NK-92 (cell line): ENCODE measurements around the gene VANGL1.

ENCODE experiments used
- DNase-seq: peaks from one replicate; lab custom pipeline; 2025; ENCODE audit not compliant: unreplicated experiment; lab: John Stamatoyannopoulos, UW

Gene VANGL1

GRCh38 chr1:115701090-115701489 lies 59.3 kb downstream of the VANGL1 start:
- DNase-seq, result no peak

GRCh38 chr1:115702959-115703358 lies 61.2 kb downstream of the VANGL1 start:
- DNase-seq, result no peak

- no peak for DNase-seq
These were observed 63.5 kb downstream of the VANGL1 start for GRCh38 chr1:115705085-115705951.

- no peak for DNase-seq
These were observed 64.2 kb downstream of the VANGL1 start for GRCh38 chr1:115705963-115706362.

- no peak for DNase-seq
These were observed 65.0 kb downstream of the VANGL1 start for GRCh38 chr1:115706587-115707425.

- no peak for DNase-seq
These were observed 69.3 kb downstream of the VANGL1 start for GRCh38 chr1:115710859-115711624.

- DNase-seq, result no peak
These were observed 71.3 kb downstream of the VANGL1 start for GRCh38 chr1:115712911-115713609.

GRCh38 chr1:115713906-115714305 lies 72.1 kb downstream of the VANGL1 start:
- DNase-seq, result no peak

- DNase-seq, result no peak
These were observed 72.9 kb downstream of the VANGL1 start for GRCh38 chr1:115714572-115715141.

GRCh38 chr1:115717541-115717940 lies 75.8 kb downstream of the VANGL1 start:
- DNase-seq, result no peak

GRCh38 chr1:115718011-115718754 lies 76.4 kb downstream of the VANGL1 start:
- DNase-seq, result no peak

GRCh38 chr1:115719285-115719684 lies 77.5 kb downstream of the VANGL1 start:
- DNase-seq, result no peak

- no peak for DNase-seq
These were observed 80.5 kb downstream of the VANGL1 start for GRCh38 chr1:115722221-115722620.

GRCh38 chr1:115723756-115724155 lies 82.0 kb downstream of the VANGL1 start:
- no peak for DNase-seq

- no peak for DNase-seq
These were observed 83.8 kb downstream of the VANGL1 start for GRCh38 chr1:115725600-115725999.

- no peak for DNase-seq
These were observed 84.4 kb downstream of the VANGL1 start for GRCh38 chr1:115726161-115726560.

GRCh38 chr1:115726570-115726969 lies 84.8 kb downstream of the VANGL1 start:
- DNase-seq, result no peak

- no peak for DNase-seq
These were observed 86.0 kb downstream of the VANGL1 start for GRCh38 chr1:115727706-115728249.

- no peak for DNase-seq
These were observed 86.6 kb downstream of the VANGL1 start for GRCh38 chr1:115728341-115728740.
